ENCODE data around the gene RMI1. TPM values are rescaled to one million over a fixed set of nuclear protein-coding genes. Genes with fewer than 3 reads are reported as not detected.

The RMI1 gene
- total RNA-seq, 2 donors from 2014 or later = 27.1 to 33.2 TPM

- no peaks in the 10 kb centered on the region for H3K9me3 Mint-ChIP-seq
- H3K27me3 Mint-ChIP-seq (ENCODE audit: insufficient read depth) = no peaks in the 10 kb centered on the region
- 0% methylated on average over 12 to 55 of the region's 55 CpGs for WGBS, 2 experiments (ENCODE audit: insufficient coverage in 1 of 2, insufficient read length in 1 of 2)
- Histone ChIP-seq H3K4me1 (ENCODE audit: control insufficient read depth, insufficient read depth, low read length) (no peaks in the 10 kb centered on the region), H3K36me3 (ENCODE audit: control insufficient read depth, insufficient read depth, low read length) (peaks cover 49% of the 10 kb centered on the region), H3K9me3 (ENCODE audit: control insufficient read depth, low read length) (no peaks in the 10 kb centered on the region), H3K27ac (ENCODE audit: low read depth, low read length) (peak overlapping the region; percentile 100), H3K9ac (ENCODE audit: extremely low read depth, low read length, poor library complexity, severe bottlenecking) (peak overlapping the region; percentile 100), H3K4me3 (ENCODE audit: low read length) (peak overlapping the region; percentile 100), H3K27me3 (ENCODE audit: control insufficient read depth, insufficient read depth, low read length, poor library complexity, severe bottlenecking) (no peaks in the 10 kb centered on the region)
- TF ChIP-seq CTCF (conservative IDR thresholded peaks at IDR 0.05) = no peak
- peaks cover 41% of the 10 kb centered on the region for H3K4me1 Mint-ChIP-seq
- H3K27ac Mint-ChIP-seq = peak overlapping the region; percentile 99
- peaks cover 55% of the 10 kb centered on the region for H3K36me3 Mint-ChIP-seq (ENCODE audit: low read depth)
- DNase-seq = peak; percentile 93
- H3K4me3 Mint-ChIP-seq = peak overlapping the region; percentile 99
Measured at GRCh38 chr9:83978992-83979811, 1.4 kb upstream of the RMI1 start.

GRCh38 chr9:83979812-83980394 lies 702 bp upstream of the RMI1 start, which contains the start of gene HNRNPK:
Gene HNRNPK (minus strand): TSS chr9:83980215. CDS start chr9:83978252, 1,963 bp downstream.
- 0% methylated on average over 28 to 57 of the region's 57 CpGs for WGBS, 2 experiments (ENCODE audit: insufficient coverage in 1 of 2, insufficient read length in 1 of 2)

More at GRCh38 chr9:83979812-83980394, 702 bp upstream of the RMI1 start, which contains the start of gene HNRNPK:
- peak within 1 kb of the TSS; percentile 100 for H3K4me3 ChIP-seq (ENCODE audit: low read length)
- peaks cover 48% of the 10 kb centered on the region for H3K36me3 Mint-ChIP-seq (ENCODE audit: low read depth)
- peak; percentile 99 for DNase-seq
- H3K36me3 ChIP-seq (ENCODE audit: control insufficient read depth, insufficient read depth, low read length) = peaks cover 42% of the 10 kb centered on the region
- peak within 1 kb of the TSS; percentile 99 for H3K4me3 Mint-ChIP-seq
- H3K9me3 Mint-ChIP-seq = no peaks in the 10 kb centered on the region
- H3K27me3 Mint-ChIP-seq (ENCODE audit: insufficient read depth) = no peaks in the 10 kb centered on the region
- H3K9me3 ChIP-seq (ENCODE audit: control insufficient read depth, low read length) = no peaks in the 10 kb centered on the region
- no peak for TF ChIP-seq CTCF (conservative IDR thresholded peaks at IDR 0.05)
- peak within 1 kb of the TSS; percentile 99 for H3K27ac Mint-ChIP-seq
- no peaks in the 10 kb centered on the region for H3K27me3 ChIP-seq (ENCODE audit: control insufficient read depth, insufficient read depth, low read length, poor library complexity, severe bottlenecking)
- peak within 1 kb of the TSS; percentile 100 for H3K27ac ChIP-seq (ENCODE audit: low read depth, low read length)
- H3K4me1 ChIP-seq (ENCODE audit: control insufficient read depth, insufficient read depth, low read length) = no peaks in the 10 kb centered on the region
- peak within 1 kb of the TSS; percentile 100 for H3K9ac ChIP-seq (ENCODE audit: extremely low read depth, low read length, poor library complexity, severe bottlenecking)
- H3K4me1 Mint-ChIP-seq = peaks cover 36% of the 10 kb centered on the region
